ENCODE measurements around the gene FYCO1. TPM values are rescaled to one million over a fixed set of nuclear protein-coding genes. Genes with fewer than 3 reads are reported as not detected.

Gene FYCO1
- total RNA-seq, 1 experiment from 2014 or later: 5.3 TPM

GRCh38 chr3:45922950-45923590 is 72.6 kb downstream of the FYCO1 start:
- no peak for DNase-seq (ENCODE audit: extremely low read depth, low read depth)

- DNase-seq (ENCODE audit: extremely low read depth, low read depth): no peak
These were observed 73.6 kb downstream of the FYCO1 start for GRCh38 chr3:45922039-45922326.

GRCh38 chr3:45921158-45922038 is 74.2 kb downstream of the FYCO1 start:
- DNase-seq (ENCODE audit: extremely low read depth, low read depth): no peak

GRCh38 chr3:45917146-45917898 is 78.3 kb downstream of the FYCO1 start:
- no peak for DNase-seq (ENCODE audit: extremely low read depth, low read depth)

- DNase-seq (ENCODE audit: extremely low read depth, low read depth): no peak
These were observed 79.9 kb downstream of the FYCO1 start for GRCh38 chr3:45915518-45916231.

GRCh38 chr3:45915059-45915439 is 80.6 kb downstream of the FYCO1 start:
- no peak for DNase-seq (ENCODE audit: extremely low read depth, low read depth)

GRCh38 chr3:45914362-45915058 is 81.1 kb downstream of the FYCO1 start:
- DNase-seq (ENCODE audit: extremely low read depth, low read depth): no peak

- no peak for DNase-seq (ENCODE audit: extremely low read depth, low read depth)
These were observed 83.2 kb downstream of the FYCO1 start for GRCh38 chr3:45912435-45912834.

- no peak for DNase-seq (ENCODE audit: extremely low read depth, low read depth)
These were observed 84.0 kb downstream of the FYCO1 start for GRCh38 chr3:45911511-45912226.

GRCh38 chr3:45910892-45911291 is 84.7 kb downstream of the FYCO1 start:
- no peak for DNase-seq (ENCODE audit: extremely low read depth, low read depth)

- DNase-seq (ENCODE audit: extremely low read depth, low read depth): no peak
These were observed 86.1 kb downstream of the FYCO1 start for GRCh38 chr3:45909542-45909941.

- no peak for DNase-seq (ENCODE audit: extremely low read depth, low read depth)
These were observed 86.9 kb downstream of the FYCO1 start for GRCh38 chr3:45908761-45909160.

GRCh38 chr3:45907769-45908705 is 87.6 kb downstream of the FYCO1 start:
- no peak for DNase-seq (ENCODE audit: extremely low read depth, low read depth)

GRCh38 chr3:45906681-45907407 is 88.8 kb downstream of the FYCO1 start:
- DNase-seq (ENCODE audit: extremely low read depth, low read depth): no peak

GRCh38 chr3:45905755-45906154 is 89.9 kb downstream of the FYCO1 start:
- no peak for DNase-seq (ENCODE audit: extremely low read depth, low read depth)

- DNase-seq (ENCODE audit: extremely low read depth, low read depth): no peak
These were observed 90.7 kb downstream of the FYCO1 start for GRCh38 chr3:45904931-45905330.

- no peak for DNase-seq (ENCODE audit: extremely low read depth, low read depth)
These were observed 98.7 kb downstream of the FYCO1 start for GRCh38 chr3:45896956-45897355.
